WTC11 (cell line): ENCODE results near the gene ITPK1. TPM values are rescaled to one million over a fixed set of nuclear protein-coding genes. Genes with fewer than 3 reads are reported as not detected.

Source experiments
- ATF1 ChIP-seq: sonication (generic); formaldehyde crosslinking; IDR thresholded peaks from 2 replicates; pipeline ENCODE4 v1.8.1; 2023; ENCODE audit warnings: mild to moderate bottlenecking, moderate library complexity, missing genetic modification reagents
- E2F4 ChIP-seq: sonication (generic); formaldehyde crosslinking; IDR thresholded peaks from 2 replicates; pipeline ENCODE4 v1.8.1; 2022; ENCODE audit warnings: low read depth, mild to moderate bottlenecking, moderate library complexity, missing genetic modification reagents, borderline replicate concordance
- E2F5 ChIP-seq: sonication (generic); formaldehyde crosslinking; IDR thresholded peaks from 2 replicates; pipeline ENCODE4 v1.8.1; 2022; ENCODE audit warnings: mild to moderate bottlenecking, moderate library complexity, missing genetic modification reagents
- ETV6 ChIP-seq: sonication (generic); formaldehyde crosslinking; IDR thresholded peaks from 2 replicates; pipeline ENCODE4 v1.8.1; 2022; ENCODE audit warnings: mild to moderate bottlenecking, missing genetic modification reagents
- FOXP1 ChIP-seq: sonication (generic); formaldehyde crosslinking; IDR thresholded peaks from 2 replicates; pipeline ENCODE4 v1.8.0; 2022; ENCODE audit warnings: missing genetic modification reagents, mild to moderate bottlenecking, moderate library complexity, borderline replicate concordance
- GRHL2 ChIP-seq: fragments of 250-450 bp; sonication (Bioruptor Pico); IDR thresholded peaks from 2 replicates; pipeline ENCODE4 v1.8.0; 2022; ENCODE audit warnings: mild to moderate bottlenecking, moderate library complexity; ENCODE audit not compliant: insufficient replicate concordance, severe bottlenecking
- JUN ChIP-seq: sonication (generic); formaldehyde crosslinking; IDR thresholded peaks from 2 replicates; pipeline ENCODE4 v1.8.0; 2023; ENCODE audit warnings: mild to moderate bottlenecking, missing genetic modification reagents
- MLX ChIP-seq: sonication (generic); formaldehyde crosslinking; IDR thresholded peaks from 2 replicates; pipeline ENCODE4 v1.8.1; 2023; ENCODE audit warnings: mild to moderate bottlenecking, missing genetic modification reagents, moderate library complexity
- MXD4 ChIP-seq: fragments of 250-450 bp; sonication (Bioruptor Pico); IDR thresholded peaks from 2 replicates; pipeline ENCODE4 v1.8.0; 2021; ENCODE audit warnings: mild to moderate bottlenecking, moderate library complexity, borderline replicate concordance
- NFE2L1 ChIP-seq: sonication (generic); formaldehyde crosslinking; IDR thresholded peaks from 2 replicates; pipeline ENCODE4 v1.8.1; 2023; ENCODE audit warnings: missing genetic modification reagents
- NR3C1 ChIP-seq: sonication (generic); formaldehyde crosslinking; conservative IDR thresholded peaks from 2 replicates; pipeline ENCODE4 v1.8.1; 2023; ENCODE audit warnings: low read depth, mild to moderate bottlenecking, missing genetic modification reagents
- RELA ChIP-seq: sonication (generic); formaldehyde crosslinking; IDR thresholded peaks from 2 replicates; pipeline ENCODE4 v1.8.1; 2022; ENCODE audit warnings: missing genetic modification reagents, mild to moderate bottlenecking, borderline replicate concordance
- SMAD4 ChIP-seq: sonication (generic); formaldehyde crosslinking; IDR thresholded peaks from 2 replicates; pipeline ENCODE4 v1.8.0; 2022; ENCODE audit warnings: mild to moderate bottlenecking, missing genetic modification reagents
- TP53 ChIP-seq: sonication (generic); formaldehyde crosslinking; IDR thresholded peaks from 2 replicates; pipeline ENCODE4 v1.8.1; 2023; ENCODE audit warnings: mild to moderate bottlenecking, missing genetic modification reagents
- ZNF232 ChIP-seq: sonication (generic); formaldehyde crosslinking; IDR thresholded peaks from 2 replicates; pipeline ENCODE4 v1.8.0; 2022; ENCODE audit warnings: mild to moderate bottlenecking, missing genetic modification reagents
- ZNF281 ChIP-seq: sonication (generic); formaldehyde crosslinking; IDR thresholded peaks from 2 replicates; pipeline ENCODE4 v1.8.0; 2023; ENCODE audit warnings: mild to moderate bottlenecking, missing genetic modification reagents
- ZNF425 ChIP-seq: fragments of 250-450 bp; sonication (Bioruptor Pico); conservative IDR thresholded peaks from 2 replicates; pipeline ENCODE4 v1.9.0; 2021; ENCODE audit warnings: mild to moderate bottlenecking
- total RNA-seq: library from RNA; stranded (reverse); gene quantifications from 3 replicates; pipeline ENCODE4 v1.2.3, GENCODE V29; 2021
- TF ChIP-seq, protein P1 (sequence below): sonication (generic); formaldehyde crosslinking; IDR thresholded peaks from 2 replicates; pipeline ENCODE4 v1.8.0; 2022; ENCODE audit warnings: missing genetic modification reagents
- TF ChIP-seq, protein P2 (sequence below): fragments of 250-450 bp; sonication (Bioruptor Pico); IDR thresholded peaks from 2 replicates; pipeline ENCODE4 v1.8.0; 2021; ENCODE audit warnings: mild to moderate bottlenecking
- TF ChIP-seq, protein P3 (sequence below): sonication (generic); formaldehyde crosslinking; IDR thresholded peaks from 2 replicates; pipeline ENCODE4 v1.8.1; 2023; ENCODE audit warnings: mild to moderate bottlenecking, moderate library complexity, missing genetic modification reagents
- TF ChIP-seq, protein P4 (sequence below): sonication (generic); formaldehyde crosslinking; IDR thresholded peaks from 2 replicates; pipeline ENCODE4 v1.8.1; 2023; ENCODE audit warnings: mild to moderate bottlenecking, missing genetic modification reagents, moderate library complexity

Gene ITPK1
- total RNA-seq, 1 experiment from 2014 or later = 144 TPM

DNA sequence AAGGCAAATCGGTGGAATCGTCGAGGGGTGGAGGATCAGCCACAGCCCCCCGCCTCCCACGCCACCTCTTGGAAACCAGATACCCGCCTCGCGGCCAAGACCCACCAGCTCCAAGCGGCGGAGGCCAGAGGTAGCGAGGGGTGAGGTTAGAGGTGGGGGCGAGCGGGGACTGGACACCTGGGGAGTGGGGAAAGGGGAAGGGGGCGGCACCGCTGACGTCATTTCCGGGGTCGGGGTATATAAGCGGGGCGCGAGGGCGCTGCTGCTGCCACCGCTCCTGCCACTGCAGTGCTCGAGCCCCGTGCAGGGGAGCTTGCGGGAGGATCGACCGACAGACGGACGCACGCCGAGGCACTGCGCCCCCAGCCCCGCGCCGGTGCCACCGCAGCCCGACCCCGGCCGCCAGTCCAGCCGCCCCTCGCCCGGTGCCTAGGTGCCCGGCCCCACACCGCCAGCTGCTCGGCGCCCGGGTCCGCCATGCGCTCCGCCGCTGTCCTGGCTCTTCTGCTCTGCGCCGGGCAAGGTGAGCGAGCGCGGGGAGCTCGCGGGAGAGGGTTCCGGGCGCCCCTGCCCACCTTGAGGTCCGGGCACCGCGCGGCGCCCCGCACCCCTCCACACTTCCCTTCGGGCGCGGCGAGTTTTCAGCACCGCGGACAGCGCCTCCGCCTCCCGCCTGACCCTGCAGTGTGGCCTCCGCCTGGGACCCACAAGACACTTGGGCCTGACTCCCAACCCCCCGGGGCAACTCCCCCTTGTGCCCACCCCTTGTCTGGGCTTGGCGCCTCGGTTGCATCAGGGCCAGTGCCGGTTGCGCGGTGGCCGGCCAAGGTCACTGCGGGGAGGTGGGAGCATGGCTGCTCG lies 192.6 kb downstream of the ITPK1 start, which contains the start of gene CHGA (continued):
- TF ChIP-seq E2F4 (CRISPR knock-in tag) (peak; percentile 88), RELA (CRISPR knock-in tag) (peak; percentile 84; the same call in 1 of the 2 replicates), ETV6 (peak; percentile 97), ZNF232 (CRISPR knock-in tag) (peak; percentile 97), ZNF281 (CRISPR knock-in tag) (peak; percentile 94), MXD4 (no peak), GRHL2 (CRISPR knock-in tag) (no peak), JUN (CRISPR knock-in tag) (peak; percentile 96), NFE2L1 (CRISPR knock-in tag) (peak; percentile 95), MLX (peak; percentile 95; the same call in 1 of the 2 replicates), TP53 (CRISPR knock-in tag) (peak; percentile 96), FOXP1 (CRISPR knock-in tag) (peak; percentile 99), E2F5 (CRISPR knock-in tag) (peak; percentile 88; the same call in 1 of the 2 replicates), NR3C1 (CRISPR knock-in tag) (peak; percentile 86; the same call in 1 of the 2 replicates), ATF1 (CRISPR knock-in tag) (peak; percentile 91), ZNF425 (CRISPR knock-in tag) (no peak), SMAD4 (CRISPR knock-in tag) (peak; percentile 95)
- TF ChIP-seq, protein P1, sequence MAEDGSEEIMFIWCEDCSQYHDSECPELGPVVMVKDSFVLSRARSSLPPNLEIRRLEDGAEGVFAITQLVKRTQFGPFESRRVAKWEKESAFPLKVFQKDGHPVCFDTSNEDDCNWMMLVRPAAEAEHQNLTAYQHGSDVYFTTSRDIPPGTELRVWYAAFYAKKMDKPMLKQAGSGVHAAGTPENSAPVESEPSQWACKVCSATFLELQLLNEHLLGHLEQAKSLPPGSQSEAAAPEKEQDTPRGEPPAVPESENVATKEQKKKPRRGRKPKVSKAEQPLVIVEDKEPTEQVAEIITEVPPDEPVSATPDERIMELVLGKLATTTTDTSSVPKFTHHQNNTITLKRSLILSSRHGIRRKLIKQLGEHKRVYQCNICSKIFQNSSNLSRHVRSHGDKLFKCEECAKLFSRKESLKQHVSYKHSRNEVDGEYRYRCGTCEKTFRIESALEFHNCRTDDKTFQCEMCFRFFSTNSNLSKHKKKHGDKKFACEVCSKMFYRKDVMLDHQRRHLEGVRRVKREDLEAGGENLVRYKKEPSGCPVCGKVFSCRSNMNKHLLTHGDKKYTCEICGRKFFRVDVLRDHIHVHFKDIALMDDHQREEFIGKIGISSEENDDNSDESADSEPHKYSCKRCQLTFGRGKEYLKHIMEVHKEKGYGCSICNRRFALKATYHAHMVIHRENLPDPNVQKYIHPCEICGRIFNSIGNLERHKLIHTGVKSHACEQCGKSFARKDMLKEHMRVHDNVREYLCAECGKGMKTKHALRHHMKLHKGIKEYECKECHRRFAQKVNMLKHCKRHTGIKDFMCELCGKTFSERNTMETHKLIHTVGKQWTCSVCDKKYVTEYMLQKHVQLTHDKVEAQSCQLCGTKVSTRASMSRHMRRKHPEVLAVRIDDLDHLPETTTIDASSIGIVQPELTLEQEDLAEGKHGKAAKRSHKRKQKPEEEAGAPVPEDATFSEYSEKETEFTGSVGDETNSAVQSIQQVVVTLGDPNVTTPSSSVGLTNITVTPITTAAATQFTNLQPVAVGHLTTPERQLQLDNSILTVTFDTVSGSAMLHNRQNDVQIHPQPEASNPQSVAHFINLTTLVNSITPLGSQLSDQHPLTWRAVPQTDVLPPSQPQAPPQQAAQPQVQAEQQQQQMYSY (CRISPR knock-in tag) = no peak
- TF ChIP-seq, protein P2, sequence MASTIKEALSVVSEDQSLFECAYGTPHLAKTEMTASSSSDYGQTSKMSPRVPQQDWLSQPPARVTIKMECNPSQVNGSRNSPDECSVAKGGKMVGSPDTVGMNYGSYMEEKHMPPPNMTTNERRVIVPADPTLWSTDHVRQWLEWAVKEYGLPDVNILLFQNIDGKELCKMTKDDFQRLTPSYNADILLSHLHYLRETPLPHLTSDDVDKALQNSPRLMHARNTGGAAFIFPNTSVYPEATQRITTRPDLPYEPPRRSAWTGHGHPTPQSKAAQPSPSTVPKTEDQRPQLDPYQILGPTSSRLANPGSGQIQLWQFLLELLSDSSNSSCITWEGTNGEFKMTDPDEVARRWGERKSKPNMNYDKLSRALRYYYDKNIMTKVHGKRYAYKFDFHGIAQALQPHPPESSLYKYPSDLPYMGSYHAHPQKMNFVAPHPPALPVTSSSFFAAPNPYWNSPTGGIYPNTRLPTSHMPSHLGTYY (CRISPR knock-in tag) = no peak
- TF ChIP-seq, protein P3, sequence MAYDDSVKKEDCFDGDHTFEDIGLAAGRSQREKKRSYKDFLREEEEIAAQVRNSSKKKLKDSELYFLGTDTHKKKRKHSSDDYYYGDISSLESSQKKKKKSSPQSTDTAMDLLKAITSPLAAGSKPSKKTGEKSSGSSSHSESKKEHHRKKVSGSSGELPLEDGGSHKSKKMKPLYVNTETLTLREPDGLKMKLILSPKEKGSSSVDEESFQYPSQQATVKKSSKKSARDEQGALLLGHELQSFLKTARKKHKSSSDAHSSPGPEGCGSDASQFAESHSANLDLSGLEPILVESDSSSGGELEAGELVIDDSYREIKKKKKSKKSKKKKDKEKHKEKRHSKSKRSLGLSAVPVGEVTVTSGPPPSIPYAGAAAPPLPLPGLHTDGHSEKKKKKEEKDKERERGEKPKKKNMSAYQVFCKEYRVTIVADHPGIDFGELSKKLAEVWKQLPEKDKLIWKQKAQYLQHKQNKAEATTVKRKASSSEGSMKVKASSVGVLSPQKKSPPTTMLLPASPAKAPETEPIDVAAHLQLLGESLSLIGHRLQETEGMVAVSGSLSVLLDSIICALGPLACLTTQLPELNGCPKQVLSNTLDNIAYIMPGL (CRISPR knock-in tag) = 0 out of 2 replicates have a peak, but pooled peaks have one; percentile 73
- TF ChIP-seq, protein P4, sequence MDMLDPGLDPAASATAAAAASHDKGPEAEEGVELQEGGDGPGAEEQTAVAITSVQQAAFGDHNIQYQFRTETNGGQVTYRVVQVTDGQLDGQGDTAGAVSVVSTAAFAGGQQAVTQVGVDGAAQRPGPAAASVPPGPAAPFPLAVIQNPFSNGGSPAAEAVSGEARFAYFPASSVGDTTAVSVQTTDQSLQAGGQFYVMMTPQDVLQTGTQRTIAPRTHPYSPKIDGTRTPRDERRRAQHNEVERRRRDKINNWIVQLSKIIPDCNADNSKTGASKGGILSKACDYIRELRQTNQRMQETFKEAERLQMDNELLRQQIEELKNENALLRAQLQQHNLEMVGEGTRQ = no peak; the same call in 1 of the 2 replicates
